ENCODE results near the gene RDH14.

Gene RDH14

DNA sequence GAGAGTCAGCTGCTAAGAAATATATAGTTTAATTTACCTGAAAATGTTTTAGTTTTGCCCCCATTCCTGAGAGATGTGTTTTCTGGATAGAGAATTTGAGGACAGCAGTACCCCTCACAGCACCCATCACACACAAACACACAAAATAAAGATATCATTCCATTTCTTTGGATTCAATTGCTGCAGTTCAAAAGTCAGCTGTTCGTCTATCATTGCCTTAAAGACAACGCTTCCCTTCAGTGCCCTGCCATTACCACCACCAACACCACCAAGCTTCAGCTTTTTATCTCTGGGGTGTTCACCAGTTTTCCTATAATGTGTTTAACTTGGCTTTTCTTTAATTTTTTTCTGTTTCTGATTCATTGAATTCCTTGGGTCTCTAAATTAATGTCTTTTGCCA, 49.7 kb downstream of the RDH14 start:
- no peak overlapping the region for H3K4me3 ChIP-seq (ENCODE audit: low read depth, low read length)
- TF ChIP-seq, protein P1, sequence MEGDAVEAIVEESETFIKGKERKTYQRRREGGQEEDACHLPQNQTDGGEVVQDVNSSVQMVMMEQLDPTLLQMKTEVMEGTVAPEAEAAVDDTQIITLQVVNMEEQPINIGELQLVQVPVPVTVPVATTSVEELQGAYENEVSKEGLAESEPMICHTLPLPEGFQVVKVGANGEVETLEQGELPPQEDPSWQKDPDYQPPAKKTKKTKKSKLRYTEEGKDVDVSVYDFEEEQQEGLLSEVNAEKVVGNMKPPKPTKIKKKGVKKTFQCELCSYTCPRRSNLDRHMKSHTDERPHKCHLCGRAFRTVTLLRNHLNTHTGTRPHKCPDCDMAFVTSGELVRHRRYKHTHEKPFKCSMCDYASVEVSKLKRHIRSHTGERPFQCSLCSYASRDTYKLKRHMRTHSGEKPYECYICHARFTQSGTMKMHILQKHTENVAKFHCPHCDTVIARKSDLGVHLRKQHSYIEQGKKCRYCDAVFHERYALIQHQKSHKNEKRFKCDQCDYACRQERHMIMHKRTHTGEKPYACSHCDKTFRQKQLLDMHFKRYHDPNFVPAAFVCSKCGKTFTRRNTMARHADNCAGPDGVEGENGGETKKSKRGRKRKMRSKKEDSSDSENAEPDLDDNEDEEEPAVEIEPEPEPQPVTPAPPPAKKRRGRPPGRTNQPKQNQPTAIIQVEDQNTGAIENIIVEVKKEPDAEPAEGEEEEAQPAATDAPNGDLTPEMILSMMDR (IDR thresholded peaks at IDR 0.05; ENCODE audit: low read depth, low read length), result no peak
- TF ChIP-seq, protein P2, sequence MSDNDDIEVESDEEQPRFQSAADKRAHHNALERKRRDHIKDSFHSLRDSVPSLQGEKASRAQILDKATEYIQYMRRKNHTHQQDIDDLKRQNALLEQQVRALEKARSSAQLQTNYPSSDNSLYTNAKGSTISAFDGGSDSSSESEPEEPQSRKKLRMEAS (IDR thresholded peaks at IDR 0.05; ENCODE audit: low read depth, low read length), result no peak
- TF ChIP-seq MYC (IDR thresholded peaks at IDR 0.05; ENCODE audit: low read depth, low read length) (no peak), POLR2A (IDR thresholded peaks at IDR 0.05; ENCODE audit: extremely low read depth, insufficient read length) (no peak)

DNA sequence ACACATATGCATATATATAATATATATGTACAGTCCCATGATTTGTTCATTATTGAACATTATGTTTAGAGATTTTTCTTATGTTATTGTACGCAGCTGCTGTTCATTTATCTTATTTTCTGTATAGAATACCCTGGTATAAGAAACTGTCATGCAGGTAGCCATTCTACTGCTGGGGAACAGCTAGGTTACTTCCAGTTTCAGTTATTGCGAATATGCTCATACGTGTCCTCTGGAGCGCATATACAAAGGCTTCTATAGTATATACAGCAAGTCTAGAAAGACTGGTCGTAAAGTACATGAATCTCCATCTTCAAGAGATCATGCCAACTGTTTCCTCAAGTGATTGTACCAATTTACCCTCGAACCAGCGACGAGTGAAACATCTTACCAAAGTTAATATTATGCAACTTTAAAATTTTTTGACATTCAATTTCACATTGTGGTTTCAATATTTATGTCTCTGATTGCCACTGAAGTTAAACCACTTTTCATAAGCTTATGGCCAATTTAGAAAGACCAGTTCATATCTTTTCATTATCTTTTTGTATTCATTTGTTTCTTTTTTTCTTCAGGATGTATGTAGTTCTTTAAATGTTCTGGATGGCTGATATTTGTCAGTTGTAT, 53.5 kb downstream of the RDH14 start:
- no peak overlapping the region for H3K4me3 ChIP-seq (ENCODE audit: low read depth, low read length)
- DNase-seq (ENCODE audit: low read depth), result no peak

More for the DNA sequence above, 49.7 kb downstream of the RDH14 start:
- DNase-seq (ENCODE audit: low read depth), result no peak

DNA sequence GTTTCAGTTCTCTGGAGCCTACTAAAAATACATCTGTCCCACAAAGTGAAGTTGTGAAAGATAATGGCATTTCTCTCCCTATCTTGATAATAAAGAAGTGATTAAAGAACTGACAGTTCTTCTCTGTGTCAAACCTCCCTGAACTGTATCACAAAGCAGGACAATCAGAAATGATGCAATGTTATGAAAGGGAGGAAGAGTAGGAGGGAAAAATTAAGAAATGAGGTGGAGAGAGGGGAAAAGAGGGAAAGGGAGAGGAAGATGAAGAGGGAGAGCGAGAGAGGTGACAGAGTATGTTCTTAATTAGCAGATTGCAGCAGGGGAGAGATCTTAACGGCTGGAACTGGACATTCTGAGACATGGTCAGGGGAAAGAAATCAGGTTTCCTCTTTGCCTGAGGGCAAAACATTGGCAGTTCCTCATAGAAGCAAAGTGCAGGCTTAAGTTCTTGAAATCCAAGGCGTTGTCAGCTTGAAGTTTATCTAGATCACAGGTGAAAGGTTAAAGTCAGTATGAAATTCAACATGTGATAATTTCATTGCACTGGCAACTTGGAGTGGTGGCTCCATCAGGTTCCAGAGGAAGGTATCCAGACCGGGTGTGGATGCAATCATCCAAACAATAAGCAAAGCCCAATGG, 54.6 kb downstream of the RDH14 start:
- no peak overlapping the region for H3K4me3 ChIP-seq (ENCODE audit: low read depth, low read length)
- TF ChIP-seq MYC (IDR thresholded peaks at IDR 0.05; ENCODE audit: low read depth, low read length), result no peak
- no peak for DNase-seq (ENCODE audit: low read depth)

More for the DNA sequence above, 53.5 kb downstream of the RDH14 start:
- no peak for TF ChIP-seq MYC (IDR thresholded peaks at IDR 0.05; ENCODE audit: low read depth, low read length)
- TF ChIP-seq, protein P1 (IDR thresholded peaks at IDR 0.05; ENCODE audit: low read depth, low read length), result no peak
- TF ChIP-seq, protein P2 (IDR thresholded peaks at IDR 0.05; ENCODE audit: low read depth, low read length), result no peak
- no peak for TF ChIP-seq POLR2A (IDR thresholded peaks at IDR 0.05; ENCODE audit: extremely low read depth, insufficient read length)

Data from NB4 (cell line).